Measurements from ENCODE around the gene UGCG. TPM values are rescaled to one million over a fixed set of nuclear protein-coding genes. Genes with fewer than 3 reads are reported as not detected.

The UGCG gene
- total and polyA plus RNA-seq, 2 of the 8 experiments (the other 6 are each of a cell fraction or from before 2014, with no cell fraction given) = 14.9 to 34.0 TPM

DNA sequence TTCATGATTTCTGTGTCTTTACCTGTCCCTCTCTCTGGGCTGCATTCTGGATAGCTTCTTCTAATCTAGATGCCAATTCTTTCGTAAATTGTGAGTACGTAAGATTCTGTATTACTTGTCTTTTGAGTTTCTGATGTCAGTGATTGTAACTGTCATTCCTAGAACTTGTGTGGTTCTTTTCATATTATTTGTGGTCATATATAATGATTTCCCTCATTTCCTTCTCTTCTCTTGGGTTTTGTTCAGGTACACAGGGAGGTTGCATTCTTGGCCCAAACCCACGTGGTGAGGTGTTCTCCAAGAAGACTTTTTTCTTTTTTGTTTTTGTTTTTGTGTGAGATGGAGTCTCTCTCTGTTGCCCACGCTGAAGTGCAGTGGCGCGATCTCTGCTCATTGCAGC is 13.8 kb downstream of the UGCG start:
- no peaks in the 10 kb centered on the region for H3K23me2 ChIP-seq (ENCODE audit: low read depth, low read length)
- no peak overlapping the region for H3K4me2 ChIP-seq (ENCODE audit: insufficient read depth in 1 of 2, low read depth in 2 of 2, low read length in 2 of 2)
- no peak overlapping the region for H3K27ac ChIP-seq (ENCODE audit: low read depth, low read length)
- no peak overlapping the region for H3K14ac ChIP-seq (ENCODE audit: insufficient read length)
- H3K23ac ChIP-seq (ENCODE audit: insufficient read length) = no peak overlapping the region
- no peak overlapping the region for H2BK5ac ChIP-seq (ENCODE audit: low read depth, low read length)
- H4K91ac ChIP-seq (replicated peaks; ENCODE audit: insufficient read length, low read length) = no peak overlapping the region
- H4K5ac ChIP-seq (ENCODE audit: insufficient read length, low read depth, low read length) = no peak overlapping the region
- no peak overlapping the region for H2BK120ac ChIP-seq (replicated peaks; ENCODE audit: low read depth, low read length)
- no peak overlapping the region for H2BK20ac ChIP-seq (ENCODE audit: low read length)
- no peaks in the 10 kb centered on the region for H3K9me3 ChIP-seq (ENCODE audit: insufficient read depth in 2 of 2, low read depth in 1 of 2, low read length in 1 of 2)
- DNase-seq (ENCODE audit: low read depth in 1 of 2, low spot score in 2 of 2) (no peak), FAIRE-seq (no peak)
- H3K4me1 ChIP-seq (replicated peaks in 1 of 4; ENCODE audit: control insufficient read depth in 3 of 4, insufficient read depth in 4 of 4, low read length in 3 of 4) = no peaks in the 10 kb centered on the region
- H3K56ac ChIP-seq (replicated peaks; ENCODE audit: insufficient read length, low read depth, low read length) = no peak overlapping the region
- H3K36me3 ChIP-seq (ENCODE audit: control insufficient read depth in 2 of 4, insufficient read depth in 4 of 4, low read length in 3 of 4) = no peaks in the 10 kb centered on the region
- 82% methylated on average over 6 of the region's 6 CpGs; no CpG with 5 or more reads in 1 of the 2 experiments for WGBS, 2 experiments (ENCODE audit: extremely low coverage in 1 of 2, insufficient coverage in 1 of 2, insufficient read length in 1 of 2, insufficient replicate concordance in 2 of 2, low coverage in 1 of 2, low lambda C conversion rate in 2 of 2, missing lambda C conversion rate in 1 of 2)
- H3K27me3 ChIP-seq (replicated peaks in 1 of 4; ENCODE audit: control insufficient read depth in 3 of 4, extremely low read depth in 1 of 4, insufficient read depth in 3 of 4, low read length in 3 of 4) = no peaks in the 10 kb centered on the region
- H3K79me2 ChIP-seq (ENCODE audit: control insufficient read depth in 1 of 2, insufficient read depth in 2 of 2, low read length in 2 of 2) = peaks cover 22 to 90% of the 10 kb centered on the region in 2 experiments
- H3K79me1 ChIP-seq (ENCODE audit: low read depth, low read length) = peaks cover 14% of the 10 kb centered on the region; the same call in 1 of the 2 replicates
- H2BK12ac ChIP-seq (ENCODE audit: low read depth, low read length) = no peak overlapping the region
- no peak overlapping the region for H4K8ac ChIP-seq (ENCODE audit: extremely low read depth, insufficient read depth, low read length)
- no peak overlapping the region for H3K18ac ChIP-seq (ENCODE audit: extremely low read depth, low read length)
- no peak overlapping the region for H3K4me3 ChIP-seq (ENCODE audit: extremely low read depth in 1 of 4, insufficient read depth in 2 of 4, low read depth in 3 of 4, low read length in 4 of 4)
- H4K20me1 ChIP-seq (replicated peaks in 1 of 2; ENCODE audit: control insufficient read depth in 1 of 2, insufficient read depth in 2 of 2, low read length in 2 of 2) = peaks cover 7 to 14% of the 10 kb centered on the region in 2 experiments
- H2AK5ac ChIP-seq (ENCODE audit: low read depth, low read length) = no peak overlapping the region
- H2AFZ ChIP-seq (ENCODE audit: low read length) = no peak overlapping the region
- ChIA-PET CTCF (ENCODE audit: partially characterized antibody) (no interaction called here), POLR2A (ENCODE audit: partially characterized antibody) (no interaction called here)
- TF ChIP-seq CBX5 (IDR thresholded peaks at IDR 0.05; ENCODE audit: low read depth, low read length) (no peak), KDM5A (IDR thresholded peaks at IDR 0.05; ENCODE audit: low read length) (no peak), POU5F1 (IDR thresholded peaks at IDR 0.05; ENCODE audit: low read depth, low read length) (no peak)
- no peak overlapping the region for H2BK15ac ChIP-seq (ENCODE audit: low read length)
- no peak overlapping the region for H3K9ac ChIP-seq (replicated peaks in 1 of 4; ENCODE audit: extremely low read depth in 1 of 4, low read depth in 3 of 4, low read length in 3 of 4)
- H3K4ac ChIP-seq (replicated peaks; ENCODE audit: insufficient read length, low read depth, low read length) = no peak overlapping the region

Measured in H1 (cell line).